T-helper 1 cell (primary cell): ENCODE data around the gene STARD13.

Experiments
- DNase-seq, 5 donors: peaks; one replicate each; pipeline ENCODE4 v3.0.0-alpha.2; 2012 to 2020

Gene STARD13

GRCh38 chr13:33107361-33107760 lies 178.2 kb downstream of the STARD13 start:
- DNase-seq, result no peak

- DNase-seq, result no peak
Observed at GRCh38 chr13:33106656-33107360, 178.7 kb downstream of the STARD13 start.

GRCh38 chr13:33105387-33106005 lies 180.1 kb downstream of the STARD13 start:
- no peak for DNase-seq

DNA sequence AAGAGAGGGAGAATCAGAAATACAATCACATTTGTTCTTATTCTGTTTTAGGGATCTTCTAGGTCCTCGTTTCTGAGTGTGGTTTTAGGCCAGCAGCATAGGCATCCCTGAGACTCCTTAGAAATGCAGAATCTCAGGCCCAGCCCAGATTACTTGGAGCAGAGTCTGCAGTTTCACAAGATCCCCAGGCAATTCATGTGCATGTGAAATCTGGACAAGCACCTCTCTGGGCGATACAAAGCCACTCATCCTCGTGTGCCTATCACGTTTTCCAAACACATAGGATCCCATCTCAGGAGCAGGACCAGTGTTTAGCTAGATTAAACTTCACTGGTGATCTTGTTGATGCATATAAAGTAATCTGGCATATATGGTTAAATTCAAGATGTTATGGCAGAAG lies 182.1 kb downstream of the STARD13 start:
- no peak for DNase-seq

- DNase-seq, result no peak
Observed at GRCh38 chr13:33101835-33102234, 183.7 kb downstream of the STARD13 start.

DNA sequence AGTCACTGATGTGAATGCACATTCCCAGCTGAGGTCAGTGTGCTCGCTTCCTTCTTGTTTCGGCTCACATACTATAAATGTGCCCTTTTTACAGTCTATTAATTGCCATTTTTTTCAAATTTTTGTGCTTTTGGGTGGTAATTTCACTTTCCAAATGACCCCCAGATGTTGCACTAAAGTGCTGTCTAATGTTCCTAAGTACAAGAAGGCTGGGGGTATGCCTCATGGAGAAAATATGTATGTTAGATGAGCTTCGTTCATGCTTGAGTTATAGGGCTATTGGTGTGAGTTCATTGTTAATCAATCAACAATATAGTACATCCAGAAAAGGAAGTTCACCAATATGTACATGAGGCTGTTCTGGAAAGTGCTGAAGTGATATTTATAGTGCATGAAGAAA lies 184.7 kb downstream of the STARD13 start:
- no peak for DNase-seq

GRCh38 chr13:33099860-33100259 lies 185.7 kb downstream of the STARD13 start:
- no peak for DNase-seq

GRCh38 chr13:33096886-33097605 lies 188.5 kb downstream of the STARD13 start:
- no peak for DNase-seq

- no peak for DNase-seq
Observed at GRCh38 chr13:33092073-33092987, 193.2 kb downstream of the STARD13 start.

DNA sequence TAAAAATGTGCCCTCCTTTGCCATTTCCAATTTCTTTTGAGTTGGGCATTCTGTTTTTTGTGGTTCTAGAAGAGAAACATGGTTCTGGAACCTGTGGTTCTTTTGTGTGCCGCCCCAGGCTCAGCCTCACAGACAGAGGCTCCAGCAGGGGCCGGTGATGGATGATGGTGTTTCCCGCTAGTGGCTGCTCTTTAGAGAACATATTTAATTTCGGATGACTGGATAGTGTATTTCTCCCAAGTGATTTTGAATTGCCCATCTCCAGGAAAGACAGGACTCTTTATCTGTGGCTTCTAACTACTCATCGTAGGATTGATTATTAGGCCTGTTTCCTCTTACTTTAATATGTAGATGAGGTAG lies 194.2 kb downstream of the STARD13 start:
- no peak for DNase-seq

GRCh38 chr13:33090755-33091414 lies 194.7 kb downstream of the STARD13 start:
- DNase-seq, result no peak

- no peak for DNase-seq
Observed at GRCh38 chr13:33089311-33089710, 196.2 kb downstream of the STARD13 start.

DNA sequence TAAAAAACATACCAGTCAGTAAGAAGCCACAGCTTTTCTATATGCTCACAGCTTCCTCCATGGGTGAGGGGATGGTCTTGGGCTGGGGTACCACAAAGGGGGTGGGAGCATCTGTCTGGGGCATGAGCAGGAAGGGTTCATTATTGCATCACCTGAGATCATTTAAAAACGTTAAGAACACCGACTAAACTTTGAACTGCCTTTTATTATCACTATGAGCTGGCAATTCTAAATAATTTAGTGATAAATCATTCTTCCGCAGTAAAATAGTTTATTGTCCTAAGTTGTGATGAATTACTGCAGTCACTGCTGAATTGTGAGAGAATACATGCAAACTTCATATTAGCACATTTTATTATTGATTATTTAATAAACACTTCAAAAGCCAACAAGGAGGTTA lies 197.8 kb downstream of the STARD13 start:
- no peak for DNase-seq

GRCh38 chr13:33087091-33087490 lies 198.5 kb downstream of the STARD13 start:
- no peak for DNase-seq

DNA sequence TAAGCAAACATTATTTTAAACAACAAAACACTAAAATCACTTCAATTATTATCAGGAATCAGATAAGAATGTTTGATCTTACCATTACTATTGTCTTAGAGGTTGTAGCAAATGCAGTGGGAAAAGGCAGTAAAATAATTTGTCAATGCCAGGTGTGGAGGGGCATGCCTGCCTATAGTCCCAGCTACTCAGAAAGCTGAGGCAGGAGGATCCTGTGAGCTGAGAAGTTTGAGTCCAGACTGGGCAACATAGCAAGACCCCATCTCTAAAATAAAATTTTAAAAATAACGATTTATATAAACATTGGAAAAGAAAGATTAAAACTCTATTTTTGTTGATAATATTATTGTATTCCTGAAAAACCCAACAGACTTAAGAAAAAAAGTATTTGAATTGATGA lies 202.5 kb downstream of the STARD13 start:
- no peak for DNase-seq

DNA sequence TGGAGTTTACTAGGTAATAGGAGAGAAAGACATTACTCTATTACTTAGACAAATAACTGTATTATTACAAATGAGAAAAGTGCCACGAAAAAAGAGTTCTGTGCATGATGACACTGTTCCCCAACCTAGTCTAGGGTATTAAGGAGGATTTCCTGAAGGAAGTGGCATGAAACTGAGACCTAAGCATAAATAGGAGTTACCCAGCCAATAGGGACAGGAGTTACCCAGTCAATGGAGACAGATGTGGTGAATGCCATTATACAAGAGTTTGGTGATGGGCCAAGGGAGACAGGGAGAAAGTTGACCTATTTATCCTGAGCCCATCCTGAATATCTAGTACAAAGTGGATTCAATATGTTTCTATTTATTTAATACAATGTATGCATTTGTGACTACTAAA lies 203.9 kb downstream of the STARD13 start:
- DNase-seq, result no peak

- DNase-seq, result no peak
Observed at GRCh38 chr13:33080972-33081590, 204.5 kb downstream of the STARD13 start.

- no peak for DNase-seq
Observed at GRCh38 chr13:33079960-33080359, 205.6 kb downstream of the STARD13 start.

- DNase-seq, result no peak
Observed at GRCh38 chr13:33078263-33078662, 207.3 kb downstream of the STARD13 start.

DNA sequence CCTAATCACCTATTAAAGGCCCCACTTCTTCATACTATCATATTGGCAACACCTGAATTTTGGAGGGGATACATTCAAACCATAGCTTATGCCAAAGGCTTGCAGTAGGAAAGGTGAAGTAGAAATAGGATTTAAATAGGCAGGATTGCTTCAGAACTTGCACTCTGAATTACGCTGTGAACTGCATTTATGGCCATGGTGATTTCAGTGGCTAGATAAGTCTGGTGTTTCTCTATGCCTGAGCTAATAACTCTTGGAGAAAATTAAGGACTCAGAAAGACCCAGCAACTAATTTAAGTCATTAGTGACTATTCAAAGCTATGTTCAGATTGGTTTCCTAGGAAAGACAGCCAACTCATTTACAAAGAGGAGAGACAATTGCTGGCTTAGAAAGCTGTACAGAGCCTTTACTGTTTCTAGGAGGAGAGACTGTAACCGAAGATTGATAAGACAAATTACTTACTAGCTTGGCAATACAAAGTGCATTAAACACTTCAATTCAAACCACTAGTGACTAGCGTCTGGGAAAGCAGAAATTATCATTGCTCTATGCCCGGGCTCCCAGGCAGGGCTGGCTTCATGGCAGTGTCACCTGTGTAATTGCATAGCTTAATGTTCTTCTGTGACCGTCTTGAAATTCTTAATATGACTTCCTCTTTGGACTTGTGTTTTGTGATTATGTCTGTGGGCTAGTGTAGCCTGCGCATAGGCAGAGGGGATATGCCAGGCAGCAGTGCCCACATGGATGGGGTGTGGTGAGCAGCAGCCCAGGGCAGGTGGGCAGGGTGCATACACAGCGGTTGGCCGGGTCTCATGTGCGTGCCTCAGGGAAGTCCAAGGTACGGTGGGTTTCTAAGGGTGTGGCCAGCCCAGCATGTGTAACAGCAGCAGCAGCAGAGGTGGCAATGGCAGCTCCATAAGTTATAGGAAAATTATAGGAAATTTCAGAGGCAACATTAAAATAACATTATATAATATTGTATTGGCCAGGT lies 209.3 kb downstream of the STARD13 start:
- DNase-seq, result no peak

GRCh38 chr13:33073338-33073737 lies 212.2 kb downstream of the STARD13 start:
- no peak for DNase-seq
